Progenitor cell of endocrine pancreas (in vitro differentiated cells): ENCODE data around the gene SH3PXD2A. TPM values are rescaled to one million over a fixed set of nuclear protein-coding genes. Genes with fewer than 3 reads are reported as not detected.

Experiments used
- DNase-seq: peaks from one replicate; pipeline ENCODE4 v3.0.0; 2021; ENCODE audit warnings: low spot score; ENCODE audit not compliant: unreplicated experiment
- H3K27ac Mint-ChIP-seq: 2 replicates; pipeline ENCODE4 v1.8.0; 2021; ENCODE audit warnings: mild to moderate bottlenecking, moderate library complexity, mixed read lengths
- H3K27me3 Mint-ChIP-seq: 2 replicates; pipeline ENCODE4 v1.8.0; 2021; ENCODE audit warnings: mixed read lengths
- H3K36me3 Mint-ChIP-seq: 2 replicates; pipeline ENCODE4 v1.8.0; 2022; ENCODE audit warnings: mixed read lengths; ENCODE audit not compliant: insufficient read depth
- H3K4me1 Mint-ChIP-seq: 2 replicates; pipeline ENCODE4 v1.8.0; 2021; ENCODE audit warnings: low read depth, mixed read lengths
- H3K4me3 Mint-ChIP-seq: 2 replicates; pipeline ENCODE4 v1.8.0; 2021; ENCODE audit warnings: low read depth, mild to moderate bottlenecking, moderate library complexity, mixed read lengths
- H3K9me3 Mint-ChIP-seq: 2 replicates; pipeline ENCODE4 v1.8.0; 2021; ENCODE audit warnings: low read depth, mixed read lengths
- total RNA-seq: library from RNA; stranded (reverse); gene quantifications from 2 replicates; pipeline ENCODE4 v1.2.1, GENCODE V29; 2021
- TF ChIP-seq, protein P1 (sequence below): fragments of 200-600 bp; sonication (generic); IDR thresholded peaks from one replicate; pipeline ENCODE4 v1.5.0; 2021; ENCODE audit warnings: antibody characterized with exemption, mild to moderate bottlenecking; ENCODE audit not compliant: unreplicated experiment

SH3PXD2A gene
- total RNA-seq, 1 donor from 2014 or later: 28.0 TPM

GRCh38 chr10:103572347-103573204 is 282.8 kb downstream of the SH3PXD2A start:
- Mint-ChIP-seq H3K4me3 (no peak overlapping the region), H3K36me3 (no peaks in the 10 kb centered on the region), H3K27ac (no peak overlapping the region), H3K4me1 (peaks cover 37% of the 10 kb centered on the region), H3K27me3 (peaks cover 5% of the 10 kb centered on the region), H3K9me3 (no peaks in the 10 kb centered on the region)
- no peak for DNase-seq
- TF ChIP-seq, protein P1, sequence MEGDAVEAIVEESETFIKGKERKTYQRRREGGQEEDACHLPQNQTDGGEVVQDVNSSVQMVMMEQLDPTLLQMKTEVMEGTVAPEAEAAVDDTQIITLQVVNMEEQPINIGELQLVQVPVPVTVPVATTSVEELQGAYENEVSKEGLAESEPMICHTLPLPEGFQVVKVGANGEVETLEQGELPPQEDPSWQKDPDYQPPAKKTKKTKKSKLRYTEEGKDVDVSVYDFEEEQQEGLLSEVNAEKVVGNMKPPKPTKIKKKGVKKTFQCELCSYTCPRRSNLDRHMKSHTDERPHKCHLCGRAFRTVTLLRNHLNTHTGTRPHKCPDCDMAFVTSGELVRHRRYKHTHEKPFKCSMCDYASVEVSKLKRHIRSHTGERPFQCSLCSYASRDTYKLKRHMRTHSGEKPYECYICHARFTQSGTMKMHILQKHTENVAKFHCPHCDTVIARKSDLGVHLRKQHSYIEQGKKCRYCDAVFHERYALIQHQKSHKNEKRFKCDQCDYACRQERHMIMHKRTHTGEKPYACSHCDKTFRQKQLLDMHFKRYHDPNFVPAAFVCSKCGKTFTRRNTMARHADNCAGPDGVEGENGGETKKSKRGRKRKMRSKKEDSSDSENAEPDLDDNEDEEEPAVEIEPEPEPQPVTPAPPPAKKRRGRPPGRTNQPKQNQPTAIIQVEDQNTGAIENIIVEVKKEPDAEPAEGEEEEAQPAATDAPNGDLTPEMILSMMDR: no peak

DNA sequence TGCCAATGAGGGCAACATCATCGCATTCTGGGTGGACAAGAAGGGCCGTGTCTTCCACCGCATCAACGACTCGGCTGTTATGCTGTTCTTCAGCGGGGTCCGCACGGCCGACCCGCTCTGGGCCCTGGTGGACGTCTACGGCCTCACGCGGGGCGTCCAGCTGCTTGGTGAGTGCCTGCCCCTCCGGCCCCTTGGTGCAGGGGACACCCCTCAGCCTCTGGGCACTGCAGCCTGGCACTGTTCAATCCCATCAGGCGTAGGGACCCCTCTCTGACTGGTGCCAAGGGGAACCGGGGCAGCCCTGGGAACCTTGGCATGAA is 283.8 kb downstream of the SH3PXD2A start:
- Mint-ChIP-seq H3K27ac (no peak overlapping the region), H3K4me1 (peaks cover 28% of the 10 kb centered on the region), H3K4me3 (no peak overlapping the region), H3K36me3 (no peaks in the 10 kb centered on the region), H3K9me3 (no peaks in the 10 kb centered on the region), H3K27me3 (peaks cover 5% of the 10 kb centered on the region)
- TF ChIP-seq, protein P1: no peak
- no peak for DNase-seq

DNA sequence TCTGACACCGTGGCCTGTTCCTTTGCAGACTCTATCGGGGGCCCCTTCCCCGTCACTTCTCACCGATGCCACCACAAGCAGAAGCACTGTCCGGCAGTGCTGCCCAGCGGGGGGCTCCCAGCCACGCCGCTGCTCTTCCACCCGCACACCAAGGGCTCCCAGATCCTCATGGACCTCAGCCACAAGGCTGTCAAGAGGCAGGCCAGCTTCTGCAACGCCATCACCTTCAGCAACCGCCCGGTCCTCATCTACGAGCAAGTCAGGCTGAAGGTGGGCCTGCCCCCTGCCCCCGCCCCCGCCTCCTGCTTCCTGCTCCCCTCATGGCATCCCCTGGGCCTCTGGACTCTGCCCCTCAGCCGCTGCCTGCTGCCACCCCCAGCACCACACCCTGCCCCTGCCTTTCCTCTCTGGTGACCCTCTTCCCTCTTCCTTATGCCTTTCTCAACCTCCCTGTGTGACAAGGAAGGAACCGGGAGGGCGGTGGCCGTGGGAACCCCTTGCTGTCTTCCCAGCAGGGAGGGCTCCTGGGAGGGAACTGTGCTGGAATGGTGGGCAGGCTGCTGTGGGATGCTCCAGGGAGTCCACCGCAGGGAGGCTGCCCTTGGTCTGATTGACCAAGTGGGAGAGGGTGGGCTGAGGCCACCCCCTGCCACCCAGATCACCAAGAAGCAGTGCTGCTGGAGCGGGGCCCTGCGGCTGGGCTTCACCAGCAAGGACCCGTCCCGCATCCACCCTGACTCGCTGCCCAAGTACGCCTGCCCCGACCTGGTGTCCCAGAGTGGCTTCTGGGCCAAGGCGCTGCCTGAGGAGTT is 284.3 kb downstream of the SH3PXD2A start:
- TF ChIP-seq, protein P1: no peak
- peaks cover 5% of the 10 kb centered on the region for H3K27me3 Mint-ChIP-seq
- H3K4me3 Mint-ChIP-seq: no peak overlapping the region
- H3K36me3 Mint-ChIP-seq: no peaks in the 10 kb centered on the region
- H3K27ac Mint-ChIP-seq: peak overlapping the region; percentile 49
- no peak for DNase-seq
- H3K9me3 Mint-ChIP-seq: no peaks in the 10 kb centered on the region
- peaks cover 22% of the 10 kb centered on the region for H3K4me1 Mint-ChIP-seq

- no peak for DNase-seq
- no peaks in the 10 kb centered on the region for H3K9me3 Mint-ChIP-seq
- TF ChIP-seq, protein P1: no peak
- H3K4me3 Mint-ChIP-seq: no peak overlapping the region
- no peaks in the 10 kb centered on the region for H3K36me3 Mint-ChIP-seq
- H3K27me3 Mint-ChIP-seq: peaks cover 5% of the 10 kb centered on the region
- H3K4me1 Mint-ChIP-seq: peaks cover 14% of the 10 kb centered on the region
- no peak overlapping the region for H3K27ac Mint-ChIP-seq
Measured at GRCh38 chr10:103569896-103570295, 285.5 kb downstream of the SH3PXD2A start.

- H3K27ac Mint-ChIP-seq: peak overlapping the region; percentile 23
Measured at GRCh38 chr10:103568505-103568904, 286.9 kb downstream of the SH3PXD2A start.

More at GRCh38 chr10:103568505-103568904, 286.9 kb downstream of the SH3PXD2A start:
- H3K27me3 Mint-ChIP-seq: peaks cover 5% of the 10 kb centered on the region
- no peak for DNase-seq
- TF ChIP-seq, protein P1: no peak
- H3K4me3 Mint-ChIP-seq: no peak overlapping the region
- no peaks in the 10 kb centered on the region for H3K9me3 Mint-ChIP-seq
- H3K4me1 Mint-ChIP-seq: peaks cover 7% of the 10 kb centered on the region
- H3K36me3 Mint-ChIP-seq: no peaks in the 10 kb centered on the region
